OCI-LY1 (cell line): ENCODE results near the gene NMRK2.

Experiments
- EZH2 ChIP-seq: fragments of 200-600 bp; sonication (generic), shearing (Covaris generic); IDR thresholded peaks from 2 replicates; pipeline ENCODE4 v1.8.0; 2017; ENCODE audit warnings: borderline replicate concordance, mixed run types, mild to moderate bottlenecking, antibody characterized with exemption, low read length, moderate library complexity, mixed read lengths
- TF ChIP-seq, protein P1 (sequence below): fragments of 200-600 bp; sonication (generic), shearing (Covaris generic); IDR thresholded peaks from 2 replicates; pipeline ENCODE4 v1.5.1; 2017; ENCODE audit warnings: mild to moderate bottlenecking, antibody characterized with exemption, low read length, moderate library complexity, mixed read lengths

DNA sequence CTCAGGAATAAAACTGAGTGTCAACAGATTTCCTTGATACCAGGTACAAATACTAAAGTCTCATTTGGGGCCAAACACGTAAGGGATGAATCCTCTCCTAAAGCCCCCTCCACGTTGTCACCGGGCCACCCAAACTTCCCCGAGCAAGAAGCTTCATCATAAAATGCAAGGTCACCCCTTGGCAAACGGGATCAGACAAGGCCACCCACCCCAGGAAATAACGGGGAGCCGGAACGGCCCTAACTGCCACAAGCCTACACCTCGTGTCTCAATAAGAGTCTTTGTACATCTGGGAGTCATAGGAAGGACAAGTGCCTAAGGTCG lies 51.7 kb downstream of the NMRK2 start:
- TF ChIP-seq, protein P1, sequence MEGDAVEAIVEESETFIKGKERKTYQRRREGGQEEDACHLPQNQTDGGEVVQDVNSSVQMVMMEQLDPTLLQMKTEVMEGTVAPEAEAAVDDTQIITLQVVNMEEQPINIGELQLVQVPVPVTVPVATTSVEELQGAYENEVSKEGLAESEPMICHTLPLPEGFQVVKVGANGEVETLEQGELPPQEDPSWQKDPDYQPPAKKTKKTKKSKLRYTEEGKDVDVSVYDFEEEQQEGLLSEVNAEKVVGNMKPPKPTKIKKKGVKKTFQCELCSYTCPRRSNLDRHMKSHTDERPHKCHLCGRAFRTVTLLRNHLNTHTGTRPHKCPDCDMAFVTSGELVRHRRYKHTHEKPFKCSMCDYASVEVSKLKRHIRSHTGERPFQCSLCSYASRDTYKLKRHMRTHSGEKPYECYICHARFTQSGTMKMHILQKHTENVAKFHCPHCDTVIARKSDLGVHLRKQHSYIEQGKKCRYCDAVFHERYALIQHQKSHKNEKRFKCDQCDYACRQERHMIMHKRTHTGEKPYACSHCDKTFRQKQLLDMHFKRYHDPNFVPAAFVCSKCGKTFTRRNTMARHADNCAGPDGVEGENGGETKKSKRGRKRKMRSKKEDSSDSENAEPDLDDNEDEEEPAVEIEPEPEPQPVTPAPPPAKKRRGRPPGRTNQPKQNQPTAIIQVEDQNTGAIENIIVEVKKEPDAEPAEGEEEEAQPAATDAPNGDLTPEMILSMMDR: no peak
- TF ChIP-seq EZH2: no peak
